ENCODE data around the gene IL4R. TPM values are rescaled to one million over a fixed set of nuclear protein-coding genes. Genes with fewer than 3 reads are reported as not detected.

The IL4R gene
- total and polyA plus RNA-seq, 2 of the 8 experiments (the other 6 are each of a cell fraction or from before 2014, with no cell fraction given) = 29.1 to 29.4 TPM

- TF ChIP-seq MAFK (IDR thresholded peaks at IDR 0.05; ENCODE audit: low read depth, low read length) (no peak), POU5F1 (IDR thresholded peaks at IDR 0.05; ENCODE audit: low read depth, low read length) (no peak)
Measured at GRCh38 chr16:27304102-27304501, 9.7 kb upstream of the IL4R start (continued).

Data from H1 (cell line).